GM12878 (cell line): ENCODE results near the gene FAF1. TPM values are rescaled to one million over a fixed set of nuclear protein-coding genes. Genes with fewer than 3 reads are reported as not detected.

Experiments
- ATAC-seq: fragments of 200-7000 bp; cut with Tn5 transposase; 3 replicates; pipeline ENCODE4 v1.9.1; 2020; ENCODE audit warnings: mild to moderate bottlenecking, moderate library complexity
- BruUV-seq: library from RNA; stranded (reverse); fragments of 400-500 nt; replicated peaks from 2 replicates; lab custom pipeline; 2021; lab: Mats Ljungman, UMichigan
- CTCF ChIA-PET: fragments of 300-600 bp; sonication (Branson Sonifier 250); formaldehyde crosslinking; extraction: SDS; loops from one replicate; lab custom pipeline; 2021; ENCODE audit warnings: inconsistent platforms; lab: Yijun Ruan, JAX
- POLR2A ChIA-PET: fragments of 350-600 bp; formaldehyde crosslinking; extraction: SDS; loops from one replicate; lab custom pipeline; 2021; ENCODE audit warnings: inconsistent platforms; lab: Charles Lee
- RAD21 ChIA-PET: fragments of 300-600 bp; sonication (Branson Sonifier 250); formaldehyde crosslinking; loops from one replicate; lab custom pipeline; 2023; ENCODE audit warnings: antibody characterized with exemption; ENCODE audit not compliant: unreplicated experiment; lab: Charles Lee
- SMC1A ChIA-PET: fragments of 300-600 bp; sonication (Branson Sonifier 250); formaldehyde crosslinking; loops from one replicate; lab custom pipeline; 2023; ENCODE audit not compliant: unreplicated experiment, uncharacterized antibody; lab: Charles Lee
- DNase-seq: peaks from one replicate; pipeline ENCODE4 v3.0.0-alpha.2; 2011; ENCODE audit warnings: low read depth, low spot score
- FAIRE-seq: peaks from 3 replicates; lab custom pipeline; 2011; peaks lifted over from hg19 to GRCh38; lab: Jason Lieb, UNC
- H2AFZ ChIP-seq: 2 replicates; pipeline ENCODE4 v1.6.0; 2011; ENCODE audit warnings: low read depth, low read length, control low read depth; ENCODE audit not compliant: control insufficient read depth
- H3K27ac ChIP-seq: 2 replicates; pipeline ENCODE4 v1.5.1; 2011; ENCODE audit warnings: control low read depth; ENCODE audit not compliant: control insufficient read depth, insufficient read depth
- H3K27me3 ChIP-seq, 2 experiments: replicated peaks in 1 of 2; 2 replicates each; pipeline versions ENCODE4 v1.6.0 to v1.6.1; 2011; ENCODE audit warnings: low read length in 1 of 2; ENCODE audit not compliant: control insufficient read depth in 2 of 2, insufficient read depth in 2 of 2
- H3K36me3 ChIP-seq, 2 experiments: 2 replicates each; pipeline ENCODE4 v1.5.1; 2011; ENCODE audit warnings: low read length in 1 of 2; ENCODE audit not compliant: control insufficient read depth in 2 of 2, insufficient read depth in 2 of 2
- H3K4me1 ChIP-seq: 2 replicates; pipeline ENCODE4 v1.6.1; 2011; ENCODE audit warnings: mild to moderate bottlenecking, low read length, moderate library complexity, mixed read lengths; ENCODE audit not compliant: control insufficient read depth, insufficient read depth
- H3K4me2 ChIP-seq: 2 replicates; pipeline ENCODE4 v1.6.0; 2011; ENCODE audit warnings: control low read depth; ENCODE audit not compliant: control insufficient read depth, insufficient read depth
- H3K4me3 ChIP-seq: fragments of 200-600 bp; sonication (generic); 2 replicates; pipeline ENCODE4 v1.5.1; 2016
- H3K79me2 ChIP-seq: 2 replicates; pipeline ENCODE4 v1.6.0; 2011; ENCODE audit warnings: low read length; ENCODE audit not compliant: control insufficient read depth, insufficient read depth
- H3K9ac ChIP-seq: 2 replicates; pipeline ENCODE4 v1.8.0; 2011; ENCODE audit warnings: low read length, control low read depth, mixed read lengths; ENCODE audit not compliant: control insufficient read depth, insufficient read depth
- H3K9me3 ChIP-seq: replicated peaks from 3 replicates; pipeline ENCODE4 v1.5.1; 2011; ENCODE audit warnings: mild to moderate bottlenecking, low read length; ENCODE audit not compliant: control insufficient read depth, insufficient read depth
- H4K20me1 ChIP-seq: 2 replicates; pipeline ENCODE4 v1.6.0; 2011; ENCODE audit not compliant: control insufficient read depth, insufficient read depth
- ATF2 ChIP-seq: IDR thresholded peaks from 2 replicates; pipeline ENCODE4 v1.6.1; 2012; ENCODE audit warnings: low read length, inconsistent platforms
- ATF3 ChIP-seq: IDR thresholded peaks from 2 replicates; pipeline ENCODE4 v1.6.1; 2011; ENCODE audit warnings: low read depth, mild to moderate bottlenecking, low read length, moderate library complexity, borderline replicate concordance; ENCODE audit errors: extremely low read depth
- DPF2 ChIP-seq: fragments of 450-650 bp; IDR thresholded peaks from 2 replicates; pipeline ENCODE4 v1.6.1; 2017; ENCODE audit warnings: mild to moderate bottlenecking
- ESRRA ChIP-seq: IDR thresholded peaks from 2 replicates; pipeline ENCODE4 v1.6.1; 2012; ENCODE audit warnings: mild to moderate bottlenecking, low read length, improper control_type of control experiment
- FOXK2 ChIP-seq: fragments of 450-650 bp; IDR thresholded peaks from 2 replicates; pipeline ENCODE4 v1.6.1; 2017; ENCODE audit warnings: mild to moderate bottlenecking, moderate library complexity
- GATAD2B ChIP-seq: fragments of 450-650 bp; conservative IDR thresholded peaks from 2 replicates; pipeline ENCODE4 v1.6.1; 2017; ENCODE audit warnings: low read depth, mild to moderate bottlenecking, moderate library complexity
- HDAC2 ChIP-seq: fragments of 200-600 bp; sonication (generic); IDR thresholded peaks from 2 replicates; pipeline ENCODE4 v1.6.1; 2017
- LARP7 ChIP-seq: fragments of 450-650 bp; IDR thresholded peaks from 2 replicates; pipeline ENCODE4 v1.6.1; 2017; ENCODE audit warnings: mild to moderate bottlenecking
- POLR2AphosphoS2 ChIP-seq: IDR thresholded peaks from 2 replicates; pipeline ENCODE4 v1.6.1; 2011; ENCODE audit warnings: low read depth, mild to moderate bottlenecking, low read length, improper control_type of control experiment, moderate library complexity
- RAD21 ChIP-seq: IDR thresholded peaks from 2 replicates; pipeline ENCODE4 v1.6.1; 2011; ENCODE audit warnings: mild to moderate bottlenecking, low read depth, low read length, moderate library complexity; ENCODE audit not compliant: insufficient read depth
- RAD51 ChIP-seq: fragments of 450-650 bp; IDR thresholded peaks from 2 replicates; pipeline ENCODE4 v1.6.1; 2016; ENCODE audit warnings: moderate library complexity, mild to moderate bottlenecking, inconsistent platforms
- RELB ChIP-seq: fragments of 450-650 bp; IDR thresholded peaks from 2 replicates; pipeline ENCODE4 v1.6.1; 2017; ENCODE audit warnings: low read depth, mild to moderate bottlenecking, moderate library complexity
- RFX5 ChIP-seq: IDR thresholded peaks from 2 replicates; pipeline ENCODE4 v1.6.1; 2011; ENCODE audit warnings: low read depth, low read length, improper control_type of control experiment
- SUPT20H ChIP-seq: IDR thresholded peaks from 2 replicates; pipeline ENCODE4 v1.6.1; 2011; ENCODE audit warnings: low read depth, mild to moderate bottlenecking, low read length, moderate library complexity, borderline replicate concordance; ENCODE audit not compliant: control insufficient read depth
- TBL1XR1 ChIP-seq: IDR thresholded peaks from 2 replicates; pipeline ENCODE4 v1.6.1; 2012; ENCODE audit warnings: low read depth, low read length, improper control_type of control experiment
- ZNF207 ChIP-seq: fragments of 450-650 bp; IDR thresholded peaks from 2 replicates; pipeline ENCODE4 v1.6.1; 2014; ENCODE audit warnings: antibody characterized with exemption, mild to moderate bottlenecking, borderline replicate concordance
- WGBS: methylation state at CpG from one replicate; pipeline ENCODE4 v1.1.6; 2016; ENCODE audit warnings: low lambda C conversion rate; ENCODE audit not compliant: insufficient replicate concordance, insufficient coverage; ENCODE audit errors: missing lambda C conversion rate; 5-methylcytosine and 5-hydroxymethylcytosine counted together
- in situ Hi-C: fragments of 300-500 bp; cut with MboI; formaldehyde crosslinking; loops from 9 replicates; pipeline ENCODE4 v1.14.3; 2018; ENCODE audit warnings: mixed read lengths
- intact Hi-C: fragments of 100-400 bp; cut with micrococcal nuclease; formaldehyde crosslinking; loops from one replicate; pipeline ENCODE4 v1.14.2; 2022; ENCODE audit not compliant: unreplicated experiment
- polyA plus RNA-seq, 11 experiments: library from polyadenylated mRNA; depleted of rRNA in 4 of 11; unstranded in 6 of 11; stranded (reverse) in 5 of 11; fragments of >200 nt; fragmentation: Nextera tagmentation in 4 of 11; fragmentation: Illumina TruSeq in 1 of 11; extraction: Ambion mirVana in 4 of 11; extraction: Trizol in 1 of 11; gene quantifications; 1 replicate in 1 of 11; 2 replicates in 10 of 11; pipeline versions ENCODE4 v1.2.1 to v1.2.3, GENCODE V29; 2011 to 2016; ENCODE audit warnings: inconsistent platforms in 2 of 11, missing spikeins in 2 of 11, low read depth in 1 of 11
- total RNA-seq, 4 experiments: library from RNA; depleted of rRNA in 3 of 4; stranded (reverse); fragments of >200 nt in 3 of 4; fragmentation: Illumina TruSeq in 1 of 4; extraction: Trizol in 1 of 4; gene quantifications; 2 replicates each; pipeline versions ENCODE4 v1.2.1 to v1.2.3, GENCODE V29; 2013 to 2021

Gene FAF1
- total and polyA plus RNA-seq, 10 of the 15 experiments (the other 5 are each of a cell fraction or from before 2014, with no cell fraction given) = 8.6 to 54.5 (median 23.7) TPM

- SMC1A ChIA-PET = interaction anchor here (1.2 to 8.0 kb wide), 4 partner anchors 16 to 414 kb away, joined by 3 to 58 read pairs (median 24); no protein-coding TSS in a partner anchor
- intact Hi-C loops = loop anchor here (2.0 to 10.0 kb wide), 3 partner anchors 97 to 413 kb away; no protein-coding TSS in a partner anchor
- Histone ChIP-seq H3K36me3 (peaks cover 3 to 6% of the 10 kb centered on the region in 2 experiments; a peak in 3 of 4 replicates), H3K4me1 (no peaks in the 10 kb centered on the region), H3K9me3 (no peaks in the 10 kb centered on the region), H4K20me1 (no peaks in the 10 kb centered on the region), H2AFZ (no peak overlapping the region), H3K4me2 (no peak overlapping the region)
- WGBS = 59% methylated on average over 1 of the region's 1 CpG
- RAD21 ChIA-PET = interaction anchor here (0.7 to 3.5 kb wide), 4 partner anchors 34 to 414 kb away, joined by 3 to 68 read pairs (median 7); no protein-coding TSS in a partner anchor
- TF ChIP-seq FOXK2 (no peak), ATF2 (no peak), ESRRA (no peak), HDAC2 (no peak), LARP7 (no peak), TBL1XR1 (no peak), POLR2AphosphoS2 (no peak), RFX5 (no peak), RAD21 (no peak), RELB (no peak), DPF2 (no peak), ATF3 (no peak), GATAD2B (no peak), ZNF207 (no peak), RAD51 (no peak), SUPT20H (no peak)
- TF ChIP-seq, all 136 proteins: peak for 0
- no peaks in the 10 kb centered on the region for H3K79me2 ChIP-seq
- FAIRE-seq (no peak), DNase-seq (no peak), ATAC-seq (no peak)
- POLR2A ChIA-PET = no interaction called here
- H3K27me3 ChIP-seq = no peaks in the 10 kb centered on the region
- no TSS peak for BruUV-seq
- H3K9ac ChIP-seq = no peak overlapping the region
- in situ Hi-C loops = loop anchor here (10.0 kb wide), 1 partner anchor 269 kb away; no protein-coding TSS in a partner anchor
- no peak overlapping the region for H3K27ac ChIP-seq
- CTCF ChIA-PET = interaction anchor here (0.6 to 4.7 kb wide), 16 partner anchors 9 to 571 kb away, joined by 3 to 139 read pairs (median 6); no protein-coding TSS in a partner anchor
- H3K4me3 ChIP-seq = no peak overlapping the region
Measured at GRCh38 chr1:50775740-50776139, 184.3 kb downstream of the FAF1 start.
